Choroid plexus epithelial cell (primary cell): ENCODE results near the gene MYLK4.

Experiments
- DNase-seq: peaks from one replicate; pipeline ENCODE4 v3.0.0-alpha.2; 2010; ENCODE audit warnings: low read depth
- H3K4me3 ChIP-seq: 2 replicates; pipeline ENCODE4 v1.5.1; 2011; ENCODE audit warnings: low read depth, mild to moderate bottlenecking, control low read depth, low read length, moderate library complexity
- TF ChIP-seq, protein P1 (sequence below): conservative IDR thresholded peaks from 2 replicates; pipeline ENCODE4 v1.5.1; 2011; ENCODE audit warnings: low read depth, mild to moderate bottlenecking, control low read depth, inconsistent platforms, low read length, moderate library complexity

MYLK4 gene

DNA sequence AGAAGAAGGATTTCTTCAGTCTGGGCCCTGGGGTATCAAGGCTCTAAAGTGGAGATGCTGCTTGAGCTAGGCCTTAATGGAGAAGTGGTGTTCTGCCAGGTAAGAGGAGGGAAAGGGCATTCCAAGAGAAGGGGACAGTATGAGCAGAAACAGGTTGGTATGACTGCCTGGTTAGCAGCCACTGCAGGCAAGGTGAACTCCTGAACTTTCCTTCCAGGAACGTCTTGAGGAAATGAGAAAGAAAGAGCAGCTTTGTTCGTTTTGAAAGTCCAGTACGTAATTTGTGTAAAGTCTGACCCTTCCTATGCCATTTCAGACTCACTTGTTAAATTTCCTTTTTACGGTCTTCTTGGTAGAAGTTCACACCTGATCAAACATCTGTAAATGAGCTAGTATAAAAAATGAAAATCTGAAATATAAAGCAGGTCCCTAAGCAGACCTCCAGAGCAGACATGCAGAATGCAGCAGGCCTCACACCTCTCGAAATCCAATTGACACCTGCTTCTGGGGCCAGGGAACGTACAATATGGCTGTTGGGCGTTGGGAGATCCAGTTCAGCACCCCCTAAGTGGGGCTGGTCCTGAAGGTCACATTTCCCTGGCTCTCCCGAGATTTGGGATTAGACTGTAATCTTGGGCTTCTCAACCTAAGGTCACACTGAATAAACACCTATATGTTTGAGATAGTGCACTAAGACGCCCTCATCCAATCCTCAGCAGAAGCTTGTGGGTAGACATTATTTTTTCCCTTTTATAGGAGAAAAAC, 33.6 kb downstream of the MYLK4 start:
- DNase-seq: no peak
- H3K4me3 ChIP-seq: no peak overlapping the region
- TF ChIP-seq, protein P1, sequence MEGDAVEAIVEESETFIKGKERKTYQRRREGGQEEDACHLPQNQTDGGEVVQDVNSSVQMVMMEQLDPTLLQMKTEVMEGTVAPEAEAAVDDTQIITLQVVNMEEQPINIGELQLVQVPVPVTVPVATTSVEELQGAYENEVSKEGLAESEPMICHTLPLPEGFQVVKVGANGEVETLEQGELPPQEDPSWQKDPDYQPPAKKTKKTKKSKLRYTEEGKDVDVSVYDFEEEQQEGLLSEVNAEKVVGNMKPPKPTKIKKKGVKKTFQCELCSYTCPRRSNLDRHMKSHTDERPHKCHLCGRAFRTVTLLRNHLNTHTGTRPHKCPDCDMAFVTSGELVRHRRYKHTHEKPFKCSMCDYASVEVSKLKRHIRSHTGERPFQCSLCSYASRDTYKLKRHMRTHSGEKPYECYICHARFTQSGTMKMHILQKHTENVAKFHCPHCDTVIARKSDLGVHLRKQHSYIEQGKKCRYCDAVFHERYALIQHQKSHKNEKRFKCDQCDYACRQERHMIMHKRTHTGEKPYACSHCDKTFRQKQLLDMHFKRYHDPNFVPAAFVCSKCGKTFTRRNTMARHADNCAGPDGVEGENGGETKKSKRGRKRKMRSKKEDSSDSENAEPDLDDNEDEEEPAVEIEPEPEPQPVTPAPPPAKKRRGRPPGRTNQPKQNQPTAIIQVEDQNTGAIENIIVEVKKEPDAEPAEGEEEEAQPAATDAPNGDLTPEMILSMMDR: no peak

DNA sequence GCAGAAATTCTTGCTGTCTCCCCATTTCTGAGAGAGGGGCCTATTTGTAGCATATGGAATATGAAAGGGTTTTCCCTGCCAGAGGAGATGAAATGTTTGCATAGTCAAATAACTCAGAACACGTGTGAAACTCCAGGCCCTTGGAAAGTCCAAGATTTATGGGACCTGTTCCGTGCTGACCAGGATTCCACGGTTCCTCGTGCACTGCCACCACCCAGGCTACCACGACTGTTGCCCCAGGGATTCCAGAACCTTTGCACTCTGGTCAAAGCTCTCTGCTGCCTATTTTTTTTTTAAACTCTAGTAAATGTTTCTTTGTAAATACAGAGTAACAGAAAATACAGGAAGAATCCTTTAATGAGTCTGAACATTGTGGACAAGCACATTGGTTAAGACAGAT, 35.0 kb downstream of the MYLK4 start:
- H3K4me3 ChIP-seq: no peak overlapping the region
- TF ChIP-seq, protein P1: no peak
- DNase-seq: no peak

DNA sequence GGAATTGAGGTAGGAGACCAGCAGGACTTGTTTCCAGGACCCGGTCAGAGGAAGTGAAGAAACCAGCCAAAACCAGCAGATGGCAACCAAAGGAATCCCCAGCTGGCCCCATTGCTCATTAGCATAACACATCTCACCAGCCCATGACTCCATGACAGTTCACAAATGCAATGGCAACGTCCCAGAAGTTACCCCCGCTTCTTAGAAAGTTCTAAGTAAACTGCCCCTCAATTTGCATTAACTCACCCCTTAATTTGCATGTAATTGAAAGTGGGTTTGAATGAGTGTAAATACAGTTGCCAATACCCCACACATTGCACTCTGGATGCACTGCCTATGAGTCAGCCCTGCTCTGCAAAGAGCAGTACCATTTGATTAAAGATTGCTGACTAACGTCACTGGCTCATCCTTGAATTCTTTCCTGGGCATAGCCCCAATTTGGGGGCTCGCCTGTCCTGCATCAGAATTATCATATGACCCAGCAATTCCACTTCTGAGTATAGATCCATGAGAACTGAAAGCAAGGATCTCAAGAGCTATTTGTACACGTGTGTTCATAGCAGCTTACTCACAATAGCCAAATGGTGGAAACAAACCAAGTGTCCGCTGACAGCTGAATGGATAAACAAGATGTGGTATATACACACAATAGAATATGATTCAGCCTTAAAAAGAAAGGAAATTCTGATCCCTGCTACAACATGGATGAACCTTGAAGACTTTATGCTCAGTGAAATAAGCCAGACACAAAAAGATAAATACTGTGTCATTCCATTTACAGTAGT, 36.4 kb downstream of the MYLK4 start:
- no peak overlapping the region for H3K4me3 ChIP-seq
- peak; percentile 87 for DNase-seq
- TF ChIP-seq, protein P1: peak; percentile 29

DNA sequence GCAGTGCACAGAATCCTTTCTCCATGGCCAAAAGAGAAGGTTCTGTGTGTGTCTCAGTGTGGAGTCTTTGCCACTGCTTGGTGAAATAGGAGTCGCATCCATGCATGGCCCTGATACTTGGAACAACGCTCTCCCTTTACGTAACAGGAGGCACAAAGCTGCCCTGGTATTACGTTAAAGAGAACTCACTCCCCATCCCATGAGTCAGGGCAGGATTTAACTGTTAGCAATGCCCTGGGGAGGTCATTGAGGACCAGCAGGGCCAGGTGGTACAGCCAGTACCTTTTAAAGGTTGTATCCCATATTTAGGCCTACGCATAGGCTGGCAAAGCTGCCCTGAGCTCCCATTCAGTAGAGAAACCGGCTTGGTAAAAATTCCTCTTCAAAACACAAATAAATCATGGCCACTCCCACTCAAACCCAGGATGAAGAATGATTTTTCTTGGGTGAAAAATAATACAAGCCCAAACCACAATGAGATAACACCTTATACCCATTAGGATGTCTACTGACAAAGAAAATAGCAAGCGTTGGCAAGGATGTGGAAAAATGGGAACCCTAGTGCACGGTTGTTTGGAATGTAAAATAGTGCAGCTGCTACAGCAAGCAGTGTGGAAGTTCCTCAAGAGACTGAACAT, 37.1 kb downstream of the MYLK4 start:
- no peak for DNase-seq
- TF ChIP-seq, protein P1: no peak

DNA sequence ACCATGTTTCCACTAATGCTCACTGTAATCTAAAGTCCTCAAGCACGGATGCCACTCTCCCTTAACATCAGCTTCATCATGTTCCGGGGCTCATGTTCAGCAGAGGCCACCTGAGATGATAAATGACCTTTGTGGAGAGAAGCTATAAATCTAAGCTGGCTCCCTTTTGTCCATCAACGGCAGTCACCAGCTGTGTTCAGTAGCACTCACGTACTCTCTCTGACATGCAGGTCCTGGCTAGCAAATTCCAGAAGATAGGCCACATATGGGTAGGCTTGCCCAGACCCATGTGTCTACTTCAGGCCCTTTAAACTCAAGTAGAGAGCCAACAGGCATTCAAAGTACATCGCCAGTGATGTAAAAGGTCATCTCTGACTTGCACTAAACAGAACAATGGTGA, 38.6 kb downstream of the MYLK4 start:
- DNase-seq: no peak

More for the DNA sequence above, 37.1 kb downstream of the MYLK4 start:
- no peak overlapping the region for H3K4me3 ChIP-seq

DNA sequence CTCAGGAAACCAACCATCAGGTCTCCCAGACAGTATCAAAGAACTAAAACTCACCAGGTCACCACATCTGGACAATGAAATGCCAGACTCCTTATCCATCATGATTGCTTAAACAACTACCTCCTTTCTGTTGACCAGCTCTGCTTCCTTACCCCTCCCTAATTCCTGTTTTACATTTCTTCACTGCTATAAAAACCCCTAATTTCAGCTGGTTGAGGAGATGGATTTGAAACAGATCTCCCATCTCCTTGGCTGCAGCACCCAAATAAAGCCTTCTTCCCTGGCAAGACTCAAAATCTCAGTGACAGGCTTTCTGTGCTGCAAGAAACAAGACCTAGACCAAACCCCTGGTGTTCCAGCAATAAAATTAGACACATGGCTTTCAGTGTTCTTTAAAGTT, 40.3 kb downstream of the MYLK4 start:
- H3K4me3 ChIP-seq: no peak overlapping the region
- TF ChIP-seq, protein P1: no peak
- no peak for DNase-seq

More for the DNA sequence above, 38.6 kb downstream of the MYLK4 start:
- H3K4me3 ChIP-seq: no peak overlapping the region
- TF ChIP-seq, protein P1: no peak
